ENCODE data around the gene SULT1B1. TPM values are rescaled to one million over a fixed set of nuclear protein-coding genes. Genes with fewer than 3 reads are reported as not detected.

SULT1B1 gene
- total and polyA plus RNA-seq, 2 of the 8 experiments (the other 6 are each of a cell fraction or from before 2014, with no cell fraction given): not detected

GRCh38 chr4:69742596-69742995 is 17.8 kb downstream of the SULT1B1 start:
- WGBS, 2 experiments (ENCODE audit: extremely low coverage in 1 of 2, insufficient coverage in 1 of 2, insufficient read length in 1 of 2, insufficient replicate concordance in 2 of 2, low coverage in 1 of 2, low lambda C conversion rate in 2 of 2, missing lambda C conversion rate in 1 of 2): 96% methylated on average over 9 of the region's 9 CpGs; no CpG with 5 or more reads in 1 of the 2 experiments
- Histone ChIP-seq H2AK5ac (ENCODE audit: low read depth, low read length) (no peak overlapping the region), H4K8ac (ENCODE audit: extremely low read depth, insufficient read depth, low read length) (no peak overlapping the region), H3K27me3 (replicated peaks in 1 of 4; ENCODE audit: control insufficient read depth in 3 of 4, extremely low read depth in 1 of 4, insufficient read depth in 3 of 4, low read length in 3 of 4) (peaks cover 0 to 1% (median 0%) of the 10 kb centered on the region in 4 experiments; a peak in 1 of 7 replicates), H3K27ac (ENCODE audit: low read depth, low read length) (no peak overlapping the region), H3K56ac (replicated peaks; ENCODE audit: insufficient read length, low read depth, low read length) (no peak overlapping the region), H3K14ac (ENCODE audit: insufficient read length) (no peak overlapping the region), H2BK15ac (ENCODE audit: low read length) (no peak overlapping the region), H3K4me1 (replicated peaks in 1 of 4; ENCODE audit: control insufficient read depth in 3 of 4, insufficient read depth in 4 of 4, low read length in 3 of 4) (no peaks in the 10 kb centered on the region), H2BK20ac (ENCODE audit: low read length) (no peak overlapping the region), H3K9ac (replicated peaks in 1 of 4; ENCODE audit: extremely low read depth in 1 of 4, low read depth in 3 of 4, low read length in 3 of 4) (no peak overlapping the region), H3K79me2 (ENCODE audit: control insufficient read depth in 1 of 2, insufficient read depth in 2 of 2, low read length in 2 of 2) (no peaks in the 10 kb centered on the region), H3K23ac (ENCODE audit: insufficient read length) (no peak overlapping the region), H4K5ac (ENCODE audit: insufficient read length, low read depth, low read length) (no peak overlapping the region), H3K4me2 (ENCODE audit: insufficient read depth in 1 of 2, low read depth in 2 of 2, low read length in 2 of 2) (no peak overlapping the region), H2BK5ac (ENCODE audit: low read depth, low read length) (no peak overlapping the region), H3K23me2 (ENCODE audit: low read depth, low read length) (no peaks in the 10 kb centered on the region; the same call in 1 of the 2 replicates), H3K36me3 (ENCODE audit: control insufficient read depth in 2 of 4, insufficient read depth in 4 of 4, low read length in 3 of 4) (no peaks in the 10 kb centered on the region), H3K79me1 (ENCODE audit: low read depth, low read length) (no peaks in the 10 kb centered on the region), H2AFZ (ENCODE audit: low read length) (no peak overlapping the region), H4K91ac (replicated peaks; ENCODE audit: insufficient read length, low read length) (no peak overlapping the region), H3K9me3 (ENCODE audit: insufficient read depth in 2 of 2, low read depth in 1 of 2, low read length in 1 of 2) (peaks cover 0 to 11% of the 10 kb centered on the region in 2 experiments; a peak in 1 of 4 replicates), H3K4ac (replicated peaks; ENCODE audit: insufficient read length, low read depth, low read length) (no peak overlapping the region), H4K20me1 (replicated peaks in 1 of 2; ENCODE audit: control insufficient read depth in 1 of 2, insufficient read depth in 2 of 2, low read length in 2 of 2) (no peaks in the 10 kb centered on the region), H2BK12ac (ENCODE audit: low read depth, low read length) (no peak overlapping the region), H2BK120ac (replicated peaks; ENCODE audit: low read depth, low read length) (no peak overlapping the region), H3K18ac (ENCODE audit: extremely low read depth, low read length) (no peak overlapping the region), H3K4me3 (ENCODE audit: extremely low read depth in 1 of 4, insufficient read depth in 2 of 4, low read depth in 3 of 4, low read length in 4 of 4) (no peak overlapping the region)
- FAIRE-seq (no peak), DNase-seq (ENCODE audit: low read depth in 1 of 2, low spot score in 2 of 2) (no peak)
- POLR2A ChIA-PET (ENCODE audit: partially characterized antibody): no interaction called here
- CTCF ChIA-PET (ENCODE audit: partially characterized antibody): interaction anchor here (1.2 to 1.3 kb wide), 2 partner anchors 11 to 81 kb away, joined by 3 to 4 read pairs; no protein-coding TSS in a partner anchor
- no peak for TF ChIP-seq CBX5 (IDR thresholded peaks at IDR 0.05; ENCODE audit: low read depth, low read length)
- TF ChIP-seq NANOG (IDR thresholded peaks at IDR 0.05; ENCODE audit: insufficient read depth, low read depth, low read length, poor library complexity, severe bottlenecking): no peak
- TF ChIP-seq ATF2 (IDR thresholded peaks at IDR 0.05; ENCODE audit: low read length): no peak
- no peak for TF ChIP-seq SIRT6 (IDR thresholded peaks at IDR 0.05; ENCODE audit: low read length)
- no peak for TF ChIP-seq YY1 (IDR thresholded peaks at IDR 0.05; ENCODE audit: low read depth, low read length)
- TF ChIP-seq GTF2F1 (IDR thresholded peaks at IDR 0.05; ENCODE audit: borderline replicate concordance, low read depth, low read length): no peak
- TF ChIP-seq TBP (IDR thresholded peaks at IDR 0.05; ENCODE audit: low read depth, low read length): no peak
- TF ChIP-seq ZNF274 (IDR thresholded peaks at IDR 0.05; ENCODE audit: borderline replicate concordance, extremely low read depth, low read length): no peak
- no peak for TF ChIP-seq CREB1 (IDR thresholded peaks at IDR 0.05)
- TF ChIP-seq POLR2A (IDR thresholded peaks at IDR 0.05; ENCODE audit: control extremely low read depth in 1 of 2, low read depth in 2 of 2, low read length in 2 of 2): no peak
- TF ChIP-seq ASH2L (IDR thresholded peaks at IDR 0.05; ENCODE audit: low read length): no peak
- TF ChIP-seq EP300 (IDR thresholded peaks at IDR 0.05; ENCODE audit: borderline replicate concordance in 1 of 2, low read depth in 2 of 2, low read length in 2 of 2): no peak
- TF ChIP-seq SIN3A (conservative IDR thresholded peaks at IDR 0.05 in 1 of 2, IDR thresholded peaks at IDR 0.05 in 1 of 2; ENCODE audit: low read depth in 1 of 2, low read length in 2 of 2): no peak
- no peak for TF ChIP-seq CHD2 (IDR thresholded peaks at IDR 0.05; ENCODE audit: low read length)
